Measurements from ENCODE around the gene GLIPR1.

- TF ChIP-seq TAF1 (IDR thresholded peaks at IDR 0.05; ENCODE audit: low read depth, low read length), result no peak
- no peak for TF ChIP-seq POLR2A (IDR thresholded peaks at IDR 0.05; ENCODE audit: low read depth, low read length)
- TF ChIP-seq POLR2AphosphoS5 (IDR thresholded peaks at IDR 0.05; ENCODE audit: low read depth, low read length), result no peak
- TF ChIP-seq SPI1 (IDR thresholded peaks at IDR 0.05; ENCODE audit: low read depth, low read length), result no peak
- TF ChIP-seq POU2F2 (IDR thresholded peaks at IDR 0.05; ENCODE audit: low read depth, low read length), result no peak
- TF ChIP-seq PAX5 (IDR thresholded peaks at IDR 0.05; ENCODE audit: insufficient read depth, low read length, severe bottlenecking), result no peak
Observed at GRCh38 chr12:75457191-75457590, 23.4 kb upstream of the GLIPR1 start.
